Spleen (tissue), 11 donors: ENCODE measurements around the gene HMG20B. TPM values are rescaled to one million over a fixed set of nuclear protein-coding genes. Genes with fewer than 3 reads are reported as not detected.

ENCODE experiments used
- DNase-seq: peaks from one replicate; pipeline ENCODE4 v3.0.0-alpha.2; 2020
- H3K27ac ChIP-seq, 8 donors: fragments of 200-600 bp; sonication (generic) in 7 of 8; 1 replicate in 4 of 8; 2 replicates in 4 of 8; pipeline versions ENCODE4 v1.5.0 to v1.8.0; 2016 to 2021; ENCODE audit warnings: inconsistent platforms in 4 of 8, mild to moderate bottlenecking in 4 of 8, moderate library complexity in 1 of 8
- H3K27me3 ChIP-seq, 7 donors: fragments of 200-600 bp; sonication (generic) in 6 of 7; replicated peaks in 1 of 7; 1 replicate in 4 of 7; 2 replicates in 3 of 7; pipeline versions ENCODE4 v1.5.0 to v1.8.0; 2016 to 2021; ENCODE audit warnings: inconsistent platforms in 3 of 7, mild to moderate bottlenecking in 1 of 7
- H3K36me3 ChIP-seq, 6 donors: fragments of 200-600 bp; sonication (generic) in 5 of 6; 1 replicate in 4 of 6; 2 replicates in 2 of 6; pipeline versions ENCODE4 v1.5.0 to v1.8.0; 2016 to 2021; ENCODE audit warnings: inconsistent platforms in 2 of 6
- H3K4me1 ChIP-seq, 6 donors: fragments of 200-600 bp; sonication (generic) in 5 of 6; 1 replicate in 3 of 6; 2 replicates in 3 of 6; pipeline versions ENCODE4 v1.5.0 to v1.8.0; 2016 to 2021; ENCODE audit warnings: inconsistent platforms in 3 of 6
- H3K4me3 ChIP-seq, 8 donors: fragments of 200-600 bp; sonication (generic) in 7 of 8; 1 replicate in 4 of 8; 2 replicates in 4 of 8; pipeline versions ENCODE4 v1.5.0 to v1.8.0; 2016 to 2021; ENCODE audit warnings: inconsistent platforms in 4 of 8, mild to moderate bottlenecking in 4 of 8, moderate library complexity in 2 of 8
- H3K9me3 ChIP-seq, 8 donors: fragments of 200-600 bp; sonication (generic) in 7 of 8; 1 replicate in 4 of 8; 2 replicates in 4 of 8; pipeline versions ENCODE4 v1.5.0 to v1.8.0; 2016 to 2021; ENCODE audit warnings: inconsistent platforms in 4 of 8
- CTCF ChIP-seq, 11 experiments: fragments of 200-600 bp in 7 of 11; fragments of 450-650 bp in 4 of 11; sonication (generic) in 4 of 11; IDR thresholded peaks in 8 of 11; conservative IDR thresholded peaks in 3 of 11; 1 replicate in 7 of 11; 2 replicates in 4 of 11; pipeline versions ENCODE4 v1.4.0 to v1.8.0; 2016 to 2021; ENCODE audit warnings: antibody characterized with exemption in 11 of 11, inconsistent platforms in 4 of 11, mild to moderate bottlenecking in 1 of 11
- POLR2A ChIP-seq, 3 donors: fragments of 450-650 bp; IDR thresholded peaks; one replicate each; pipeline ENCODE4 v1.5.1; 2017; ENCODE audit warnings: antibody characterized with exemption in 3 of 3, mild to moderate bottlenecking in 1 of 3
- POLR2AphosphoS5 ChIP-seq, 3 donors: sonication (generic); formaldehyde crosslinking; IDR thresholded peaks; one replicate each; pipeline ENCODE4 v1.5.1; 2017; ENCODE audit warnings: antibody characterized with exemption in 3 of 3
- WGBS, 5 donors: extraction: QIAGEN DNeasy Blood & Tissue Kit in 3 of 5; methylation state at CpG; one replicate each; pipeline versions ENCODE4 v1.1.5 to v1.1.7; 2013 to 2018; 5-methylcytosine and 5-hydroxymethylcytosine counted together
- intact Hi-C: fragments of 100-400 bp; cut with DNase I; formaldehyde crosslinking; loops from one replicate; pipeline ENCODE4 v1.15.0; 2023; ENCODE audit warnings: low total_unique reads
- polyA plus RNA-seq, 3 donors: library from polyadenylated mRNA; stranded (reverse); fragments of 200-250 nt; gene quantifications; one replicate each; pipeline ENCODE4 v1.2.1, GENCODE V29; 2013
- total RNA-seq, 7 donors: library from RNA; depleted of rRNA in 3 of 7; stranded (reverse); fragments of >200 nt in 3 of 7; fragmentation: NEBNext Ultra II Directional in 4 of 7; extraction: Animal tissue kit (Norgen Biotek cat#: 25700) in 4 of 7; gene quantifications; one replicate each; pipeline versions ENCODE4 v1.1.0 to v1.2.1, GENCODE V29; 2016 to 2021
- donor health status: healthy with polysubstance abuse.
- donor health status: DM: no; HTN: no; CAD: no; lungs with moderate emphysema.
- donor health status: DM: no; HTN: no; CAD: no.
- donor health status: Bipolar disorder and iron deficiency.
- donor health status: healthy.
- donor health status: DM: no; HTN: no; CAD: no.
- donor health status: DM: yes; HTN: yes; CAD: no.

Gene HMG20B
- total and polyA plus RNA-seq, 10 donors: 49.4 to 82.2 (median 65.8) TPM

GRCh38 chr19:3556423-3556977 lies 16.2 kb upstream of the HMG20B start:
- TF ChIP-seq POLR2A (IDR thresholded peaks at IDR 0.05) (no peak), CTCF (IDR thresholded peaks at IDR 0.05 in 8 of 11, conservative IDR thresholded peaks at IDR 0.05 in 3 of 11) (no peak), POLR2AphosphoS5 (IDR thresholded peaks at IDR 0.05) (no peak)
- Histone ChIP-seq H3K27me3 (no peaks in the 10 kb centered on the region), H3K36me3 (peaks cover 0 to under 1% (median 0%) of the 10 kb centered on the region in 6 donors), H3K4me1 (peaks cover 43 to 89% (median 67%) of the 10 kb centered on the region in 6 donors), H3K9me3 (no peaks in the 10 kb centered on the region), H3K4me3 (peak overlapping the region; percentile 81 to 99 (median 92)), H3K27ac (peak overlapping the region in 7 of 8 donors; percentile 41 to 90 (median 85))
- peak; percentile 76 for DNase-seq
- intact Hi-C loops: loop anchor here (10.0 kb wide), 1 partner anchor 58 kb away; no protein-coding TSS in a partner anchor
- WGBS, 5 donors: 17 to 40% (median 25%) methylated on average over 7 to 9 of the region's 9 CpGs

GRCh38 chr19:3556978-3557460 lies 15.7 kb upstream of the HMG20B start:
- no peaks in the 10 kb centered on the region for H3K9me3 ChIP-seq
- peak overlapping the region; percentile 81 to 99 (median 92) for H3K4me3 ChIP-seq
- intact Hi-C loops: loop anchor here (10.0 kb wide), 1 partner anchor 58 kb away; no protein-coding TSS in a partner anchor
- peak overlapping the region; percentile 41 to 90 (median 85) for H3K27ac ChIP-seq
- TF ChIP-seq CTCF (IDR thresholded peaks at IDR 0.05 in 8 of 11, conservative IDR thresholded peaks at IDR 0.05 in 3 of 11): peak in 2 of 11 experiments; percentile 7 to 20
- TF ChIP-seq POLR2AphosphoS5 (IDR thresholded peaks at IDR 0.05): no peak
- no peaks in the 10 kb centered on the region for H3K27me3 ChIP-seq
- 0 to 1% (median 0%) methylated on average over 12 to 60 of the region's 60 CpGs for WGBS, 5 donors
- H3K4me1 ChIP-seq: peaks cover 43 to 84% (median 65%) of the 10 kb centered on the region in 6 donors
- peak; percentile 89 for DNase-seq
- H3K36me3 ChIP-seq: no peaks in the 10 kb centered on the region

- no peaks in the 10 kb centered on the region for H3K36me3 ChIP-seq
- intact Hi-C loops: loop anchor here (10.0 kb wide), 1 partner anchor 57 kb away; no protein-coding TSS in a partner anchor
Measured at GRCh38 chr19:3557461-3558248, 15.1 kb upstream of the HMG20B start, which contains the start of gene MFSD12. MFSD12 (minus strand) TSS chr19:3557586; CDS start chr19:3557403, 183 bp downstream.

More at GRCh38 chr19:3557461-3558248, 15.1 kb upstream of the HMG20B start, which contains the start of gene MFSD12:
- H3K4me3 ChIP-seq: peak within 1 kb of the TSS; percentile 81 to 99 (median 92)
- WGBS, 5 donors: 0 to 1% (median 1%) methylated on average over 17 to 81 of the region's 81 CpGs
- peaks cover 38 to 77% (median 60%) of the 10 kb centered on the region in 6 donors for H3K4me1 ChIP-seq
- TF ChIP-seq CTCF (IDR thresholded peaks at IDR 0.05 in 8 of 11, conservative IDR thresholded peaks at IDR 0.05 in 3 of 11) (peak in 2 of 11 experiments; percentile 20 to 41), POLR2A (IDR thresholded peaks at IDR 0.05) (peak in 1 of 3 donors; percentile 90), POLR2AphosphoS5 (IDR thresholded peaks at IDR 0.05) (peak; percentile 93 to 97 (median 95))
- no peaks in the 10 kb centered on the region for H3K27me3 ChIP-seq
- peak; percentile 97 for DNase-seq
- no peaks in the 10 kb centered on the region for H3K9me3 ChIP-seq
- peak within 1 kb of the TSS; percentile 72 to 90 (median 85) for H3K27ac ChIP-seq
